ENCODE results near the gene PID1. TPM values are rescaled to one million over a fixed set of nuclear protein-coding genes. Genes with fewer than 3 reads are reported as not detected.

The PID1 gene
- total and polyA plus RNA-seq, 4 donors: 13.3 to 52.0 (median 45.7) TPM

DNA sequence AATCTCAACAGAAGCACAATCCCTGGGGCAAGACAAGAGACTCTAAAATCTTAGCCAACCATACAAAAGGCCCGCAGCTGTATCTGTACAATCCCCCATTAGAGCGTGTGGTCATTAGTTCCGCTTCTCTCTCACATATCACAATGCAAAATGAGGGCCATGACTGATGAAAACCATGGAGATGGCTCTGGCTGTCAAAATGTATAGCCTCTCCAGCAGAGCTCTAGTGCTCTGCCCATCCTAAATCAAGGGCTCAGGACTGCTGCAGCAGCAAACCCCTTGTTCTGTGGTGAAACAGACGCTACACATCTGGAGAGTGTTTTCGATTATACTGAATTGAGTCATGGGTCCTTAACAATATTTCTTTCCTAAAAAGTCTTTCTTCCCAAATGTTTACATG, 221.0 kb downstream of the PID1 start:
- no peak for DNase-seq (ENCODE audit: low spot score)
- H3K9me3 ChIP-seq (ENCODE audit: control insufficient read depth in 4 of 4, low read length in 3 of 4): no peaks in the 10 kb centered on the region
- no peak overlapping the region for H3K4me3 ChIP-seq (ENCODE audit: low read depth in 1 of 3, low read length in 3 of 3)
- H3K4me1 ChIP-seq (ENCODE audit: control insufficient read depth in 4 of 4, insufficient read depth in 4 of 4, low read length in 3 of 4): no peaks in the 10 kb centered on the region
- 95% methylated on average over 5 of the region's 5 CpGs for WGBS
- no peaks in the 10 kb centered on the region for H3K27me3 ChIP-seq (ENCODE audit: control insufficient read depth in 4 of 4, insufficient read depth in 4 of 4, low read length in 3 of 4)
- no peaks in the 10 kb centered on the region for H3K36me3 ChIP-seq (ENCODE audit: control insufficient read depth in 4 of 4, insufficient read depth in 3 of 4, low read depth in 1 of 4, low read length in 3 of 4)
- H3K27ac ChIP-seq (ENCODE audit: low read depth in 1 of 2, low read length in 2 of 2): no peak overlapping the region
- H3K9ac ChIP-seq (ENCODE audit: low read depth in 1 of 2, low read length in 2 of 2): no peak overlapping the region
- TF ChIP-seq, protein P1, sequence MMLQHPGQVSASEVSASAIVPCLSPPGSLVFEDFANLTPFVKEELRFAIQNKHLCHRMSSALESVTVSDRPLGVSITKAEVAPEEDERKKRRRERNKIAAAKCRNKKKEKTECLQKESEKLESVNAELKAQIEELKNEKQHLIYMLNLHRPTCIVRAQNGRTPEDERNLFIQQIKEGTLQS (IDR thresholded peaks at IDR 0.05): no peak
- no peak for TF ChIP-seq SP1 (IDR thresholded peaks at IDR 0.05)
- TF ChIP-seq YY1 (IDR thresholded peaks at IDR 0.05): no peak
- TF ChIP-seq, protein P2, sequence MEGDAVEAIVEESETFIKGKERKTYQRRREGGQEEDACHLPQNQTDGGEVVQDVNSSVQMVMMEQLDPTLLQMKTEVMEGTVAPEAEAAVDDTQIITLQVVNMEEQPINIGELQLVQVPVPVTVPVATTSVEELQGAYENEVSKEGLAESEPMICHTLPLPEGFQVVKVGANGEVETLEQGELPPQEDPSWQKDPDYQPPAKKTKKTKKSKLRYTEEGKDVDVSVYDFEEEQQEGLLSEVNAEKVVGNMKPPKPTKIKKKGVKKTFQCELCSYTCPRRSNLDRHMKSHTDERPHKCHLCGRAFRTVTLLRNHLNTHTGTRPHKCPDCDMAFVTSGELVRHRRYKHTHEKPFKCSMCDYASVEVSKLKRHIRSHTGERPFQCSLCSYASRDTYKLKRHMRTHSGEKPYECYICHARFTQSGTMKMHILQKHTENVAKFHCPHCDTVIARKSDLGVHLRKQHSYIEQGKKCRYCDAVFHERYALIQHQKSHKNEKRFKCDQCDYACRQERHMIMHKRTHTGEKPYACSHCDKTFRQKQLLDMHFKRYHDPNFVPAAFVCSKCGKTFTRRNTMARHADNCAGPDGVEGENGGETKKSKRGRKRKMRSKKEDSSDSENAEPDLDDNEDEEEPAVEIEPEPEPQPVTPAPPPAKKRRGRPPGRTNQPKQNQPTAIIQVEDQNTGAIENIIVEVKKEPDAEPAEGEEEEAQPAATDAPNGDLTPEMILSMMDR (IDR thresholded peaks at IDR 0.05; ENCODE audit: low read depth, low read length, missing input control): no peak
- TF ChIP-seq FOXA2 (IDR thresholded peaks at IDR 0.05): no peak
- no peak for TF ChIP-seq RAD21 (IDR thresholded peaks at IDR 0.05)
- no peak for TF ChIP-seq NR2F2 (IDR thresholded peaks at IDR 0.05)
- TF ChIP-seq TAF1 (conservative IDR thresholded peaks at IDR 0.05): no peak
- TF ChIP-seq, protein P3, sequence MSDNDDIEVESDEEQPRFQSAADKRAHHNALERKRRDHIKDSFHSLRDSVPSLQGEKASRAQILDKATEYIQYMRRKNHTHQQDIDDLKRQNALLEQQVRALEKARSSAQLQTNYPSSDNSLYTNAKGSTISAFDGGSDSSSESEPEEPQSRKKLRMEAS (IDR thresholded peaks at IDR 0.05): no peak
- TF ChIP-seq GABPA (IDR thresholded peaks at IDR 0.05 in 1 of 2, conservative IDR thresholded peaks at IDR 0.05 in 1 of 2): no peak
- TF ChIP-seq HNF4A (conservative IDR thresholded peaks at IDR 0.05): no peak

DNA sequence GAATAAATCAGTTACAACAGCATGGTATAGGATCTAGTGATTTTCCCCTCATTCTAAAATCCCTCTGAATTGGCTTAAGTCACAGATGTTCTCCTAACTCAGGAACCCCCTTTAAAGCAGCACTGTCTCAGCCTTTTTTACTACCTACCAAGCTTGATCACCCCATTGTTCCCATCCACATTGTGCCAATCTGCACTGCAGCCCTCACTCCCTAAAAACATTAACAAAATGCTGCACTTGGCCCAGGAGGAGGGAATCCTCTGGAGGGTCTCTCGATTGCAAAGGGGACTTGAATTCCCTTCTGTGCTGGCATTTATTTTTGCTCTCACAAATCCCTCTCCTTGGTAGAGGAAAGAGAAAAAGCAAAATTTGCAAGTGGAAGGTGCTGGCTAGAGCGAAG, 223.0 kb downstream of the PID1 start:
- no peak overlapping the region for H3K27ac ChIP-seq (ENCODE audit: low read depth in 1 of 2, low read length in 2 of 2)
- WGBS: 86% methylated on average over 2 of the region's 2 CpGs

More for the DNA sequence above, 223.0 kb downstream of the PID1 start:
- Histone ChIP-seq H3K36me3 (ENCODE audit: control insufficient read depth in 4 of 4, insufficient read depth in 3 of 4, low read depth in 1 of 4, low read length in 3 of 4) (no peaks in the 10 kb centered on the region), H3K9me3 (ENCODE audit: control insufficient read depth in 4 of 4, low read length in 3 of 4) (no peaks in the 10 kb centered on the region), H3K4me3 (ENCODE audit: low read depth in 1 of 3, low read length in 3 of 3) (no peak overlapping the region), H3K27me3 (ENCODE audit: control insufficient read depth in 4 of 4, insufficient read depth in 4 of 4, low read length in 3 of 4) (no peaks in the 10 kb centered on the region), H3K9ac (ENCODE audit: low read depth in 1 of 2, low read length in 2 of 2) (no peak overlapping the region), H3K4me1 (ENCODE audit: control insufficient read depth in 4 of 4, insufficient read depth in 4 of 4, low read length in 3 of 4) (no peaks in the 10 kb centered on the region)
- DNase-seq (ENCODE audit: low spot score): no peak
- TF ChIP-seq SP1 (IDR thresholded peaks at IDR 0.05): no peak
- no peak for TF ChIP-seq NR2F2 (IDR thresholded peaks at IDR 0.05)
- no peak for TF ChIP-seq FOXA1 (IDR thresholded peaks at IDR 0.05)
- TF ChIP-seq, protein P3 (IDR thresholded peaks at IDR 0.05): no peak
- TF ChIP-seq GABPA (IDR thresholded peaks at IDR 0.05 in 1 of 2, conservative IDR thresholded peaks at IDR 0.05 in 1 of 2): no peak
- no peak for TF ChIP-seq RAD21 (IDR thresholded peaks at IDR 0.05)
- TF ChIP-seq RXRA (IDR thresholded peaks at IDR 0.05): no peak
- no peak for TF ChIP-seq FOXA2 (IDR thresholded peaks at IDR 0.05)
- TF ChIP-seq, protein P4, sequence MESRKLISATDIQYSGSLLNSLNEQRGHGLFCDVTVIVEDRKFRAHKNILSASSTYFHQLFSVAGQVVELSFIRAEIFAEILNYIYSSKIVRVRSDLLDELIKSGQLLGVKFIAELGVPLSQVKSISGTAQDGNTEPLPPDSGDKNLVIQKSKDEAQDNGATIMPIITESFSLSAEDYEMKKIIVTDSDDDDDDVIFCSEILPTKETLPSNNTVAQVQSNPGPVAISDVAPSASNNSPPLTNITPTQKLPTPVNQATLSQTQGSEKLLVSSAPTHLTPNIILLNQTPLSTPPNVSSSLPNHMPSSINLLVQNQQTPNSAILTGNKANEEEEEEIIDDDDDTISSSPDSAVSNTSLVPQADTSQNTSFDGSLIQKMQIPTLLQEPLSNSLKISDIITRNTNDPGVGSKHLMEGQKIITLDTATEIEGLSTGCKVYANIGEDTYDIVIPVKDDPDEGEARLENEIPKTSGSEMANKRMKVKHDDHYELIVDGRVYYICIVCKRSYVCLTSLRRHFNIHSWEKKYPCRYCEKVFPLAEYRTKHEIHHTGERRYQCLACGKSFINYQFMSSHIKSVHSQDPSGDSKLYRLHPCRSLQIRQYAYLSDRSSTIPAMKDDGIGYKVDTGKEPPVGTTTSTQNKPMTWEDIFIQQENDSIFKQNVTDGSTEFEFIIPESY (IDR thresholded peaks at IDR 0.05): no peak
- no peak for TF ChIP-seq HNF4G (IDR thresholded peaks at IDR 0.05)
- TF ChIP-seq, protein P5, sequence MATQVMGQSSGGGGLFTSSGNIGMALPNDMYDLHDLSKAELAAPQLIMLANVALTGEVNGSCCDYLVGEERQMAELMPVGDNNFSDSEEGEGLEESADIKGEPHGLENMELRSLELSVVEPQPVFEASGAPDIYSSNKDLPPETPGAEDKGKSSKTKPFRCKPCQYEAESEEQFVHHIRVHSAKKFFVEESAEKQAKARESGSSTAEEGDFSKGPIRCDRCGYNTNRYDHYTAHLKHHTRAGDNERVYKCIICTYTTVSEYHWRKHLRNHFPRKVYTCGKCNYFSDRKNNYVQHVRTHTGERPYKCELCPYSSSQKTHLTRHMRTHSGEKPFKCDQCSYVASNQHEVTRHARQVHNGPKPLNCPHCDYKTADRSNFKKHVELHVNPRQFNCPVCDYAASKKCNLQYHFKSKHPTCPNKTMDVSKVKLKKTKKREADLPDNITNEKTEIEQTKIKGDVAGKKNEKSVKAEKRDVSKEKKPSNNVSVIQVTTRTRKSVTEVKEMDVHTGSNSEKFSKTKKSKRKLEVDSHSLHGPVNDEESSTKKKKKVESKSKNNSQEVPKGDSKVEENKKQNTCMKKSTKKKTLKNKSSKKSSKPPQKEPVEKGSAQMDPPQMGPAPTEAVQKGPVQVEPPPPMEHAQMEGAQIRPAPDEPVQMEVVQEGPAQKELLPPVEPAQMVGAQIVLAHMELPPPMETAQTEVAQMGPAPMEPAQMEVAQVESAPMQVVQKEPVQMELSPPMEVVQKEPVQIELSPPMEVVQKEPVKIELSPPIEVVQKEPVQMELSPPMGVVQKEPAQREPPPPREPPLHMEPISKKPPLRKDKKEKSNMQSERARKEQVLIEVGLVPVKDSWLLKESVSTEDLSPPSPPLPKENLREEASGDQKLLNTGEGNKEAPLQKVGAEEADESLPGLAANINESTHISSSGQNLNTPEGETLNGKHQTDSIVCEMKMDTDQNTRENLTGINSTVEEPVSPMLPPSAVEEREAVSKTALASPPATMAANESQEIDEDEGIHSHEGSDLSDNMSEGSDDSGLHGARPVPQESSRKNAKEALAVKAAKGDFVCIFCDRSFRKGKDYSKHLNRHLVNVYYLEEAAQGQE (IDR thresholded peaks at IDR 0.05): no peak
- TF ChIP-seq, protein P2 (IDR thresholded peaks at IDR 0.05; ENCODE audit: low read depth, low read length, missing input control): no peak
